ENCODE measurements around the gene ATIC. TPM values are rescaled to one million over a fixed set of nuclear protein-coding genes. Genes with fewer than 3 reads are reported as not detected.

Gene ATIC
- total and polyA plus RNA-seq, 2 of the 8 experiments (the other 6 are each of a cell fraction or from before 2014, with no cell fraction given) = 139 to 319 TPM

DNA sequence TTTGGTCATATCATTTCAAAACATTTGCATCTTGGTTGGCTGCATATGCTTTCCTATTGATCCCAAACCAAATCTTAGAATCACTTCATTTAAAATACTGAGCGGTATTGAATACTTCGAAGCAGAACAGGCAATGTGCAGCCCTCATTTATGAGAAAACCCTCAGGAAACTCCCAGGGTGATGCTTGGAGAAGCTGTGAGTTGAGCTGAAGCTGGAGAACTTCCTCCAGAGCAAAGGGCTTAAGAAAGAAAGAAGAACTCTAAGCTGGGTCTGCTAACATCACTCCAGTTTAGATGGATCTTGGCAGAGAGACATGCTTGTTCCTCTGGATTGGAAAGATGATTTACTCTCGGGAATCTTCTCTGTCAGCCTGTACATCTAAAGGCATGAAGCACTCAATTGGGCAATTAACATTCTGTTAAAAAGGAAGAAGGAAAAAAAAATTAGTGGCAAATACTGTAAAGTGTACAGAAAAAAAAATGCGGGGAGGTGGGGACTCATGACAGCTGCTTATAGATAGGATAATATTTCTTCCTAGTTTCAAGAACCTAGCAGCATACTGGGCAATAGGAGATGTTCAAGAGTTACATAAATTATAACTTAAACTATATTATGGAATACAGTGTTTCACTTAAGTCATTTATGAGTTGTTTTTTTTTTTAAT is 49.5 kb downstream of the ATIC start:
- H3K79me2 ChIP-seq (ENCODE audit: control insufficient read depth in 1 of 2, insufficient read depth in 2 of 2, low read length in 2 of 2) = no peaks in the 10 kb centered on the region
- H3K27me3 ChIP-seq (replicated peaks in 1 of 4; ENCODE audit: control insufficient read depth in 3 of 4, extremely low read depth in 1 of 4, insufficient read depth in 3 of 4, low read length in 3 of 4) = no peaks in the 10 kb centered on the region
- TF ChIP-seq, protein P1, sequence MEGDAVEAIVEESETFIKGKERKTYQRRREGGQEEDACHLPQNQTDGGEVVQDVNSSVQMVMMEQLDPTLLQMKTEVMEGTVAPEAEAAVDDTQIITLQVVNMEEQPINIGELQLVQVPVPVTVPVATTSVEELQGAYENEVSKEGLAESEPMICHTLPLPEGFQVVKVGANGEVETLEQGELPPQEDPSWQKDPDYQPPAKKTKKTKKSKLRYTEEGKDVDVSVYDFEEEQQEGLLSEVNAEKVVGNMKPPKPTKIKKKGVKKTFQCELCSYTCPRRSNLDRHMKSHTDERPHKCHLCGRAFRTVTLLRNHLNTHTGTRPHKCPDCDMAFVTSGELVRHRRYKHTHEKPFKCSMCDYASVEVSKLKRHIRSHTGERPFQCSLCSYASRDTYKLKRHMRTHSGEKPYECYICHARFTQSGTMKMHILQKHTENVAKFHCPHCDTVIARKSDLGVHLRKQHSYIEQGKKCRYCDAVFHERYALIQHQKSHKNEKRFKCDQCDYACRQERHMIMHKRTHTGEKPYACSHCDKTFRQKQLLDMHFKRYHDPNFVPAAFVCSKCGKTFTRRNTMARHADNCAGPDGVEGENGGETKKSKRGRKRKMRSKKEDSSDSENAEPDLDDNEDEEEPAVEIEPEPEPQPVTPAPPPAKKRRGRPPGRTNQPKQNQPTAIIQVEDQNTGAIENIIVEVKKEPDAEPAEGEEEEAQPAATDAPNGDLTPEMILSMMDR (IDR thresholded peaks at IDR 0.05; ENCODE audit: control extremely low read depth in 1 of 3, insufficient read depth in 1 of 3, low read depth in 1 of 3, low read length in 3 of 3) = no peak
- TF ChIP-seq TAF1 (IDR thresholded peaks at IDR 0.05; ENCODE audit: low read depth, low read length) = no peak
- no peak for TF ChIP-seq KDM5A (IDR thresholded peaks at IDR 0.05; ENCODE audit: low read length)
- no peak for TF ChIP-seq NANOG (IDR thresholded peaks at IDR 0.05; ENCODE audit: insufficient read depth, low read depth, low read length, poor library complexity, severe bottlenecking)
- TF ChIP-seq CBX8 (IDR thresholded peaks at IDR 0.05; ENCODE audit: borderline replicate concordance, low read depth, low read length) = no peak
- TF ChIP-seq SP1 (IDR thresholded peaks at IDR 0.05; ENCODE audit: low read depth, low read length) = no peak
- no peak for TF ChIP-seq POLR2AphosphoS5 (IDR thresholded peaks at IDR 0.05; ENCODE audit: low read depth, low read length)
- TF ChIP-seq YY1 (IDR thresholded peaks at IDR 0.05; ENCODE audit: low read depth, low read length) = no peak
- TF ChIP-seq JUND (IDR thresholded peaks at IDR 0.05; ENCODE audit: low read length) = no peak
- no peak for TF ChIP-seq SAP30 (IDR thresholded peaks at IDR 0.05; ENCODE audit: insufficient read depth, insufficient replicate concordance, low read length)
- no peak overlapping the region for H3K14ac ChIP-seq (ENCODE audit: insufficient read length)
- no peak overlapping the region for H3K27ac ChIP-seq (ENCODE audit: low read depth, low read length)
- peaks cover 0 to 1% of the 10 kb centered on the region in 2 experiments for H4K20me1 ChIP-seq (replicated peaks in 1 of 2; ENCODE audit: control insufficient read depth in 1 of 2, insufficient read depth in 2 of 2, low read length in 2 of 2)
- H3K23me2 ChIP-seq (ENCODE audit: low read depth, low read length) = no peaks in the 10 kb centered on the region
- 87% methylated on average over 4 of the region's 4 CpGs; no CpG with 5 or more reads in 1 of the 2 experiments for WGBS, 2 experiments (ENCODE audit: extremely low coverage in 1 of 2, insufficient coverage in 1 of 2, insufficient read length in 1 of 2, insufficient replicate concordance in 2 of 2, low coverage in 1 of 2, low lambda C conversion rate in 2 of 2, missing lambda C conversion rate in 1 of 2)
- H4K5ac ChIP-seq (ENCODE audit: insufficient read length, low read depth, low read length) = no peak overlapping the region
- H3K4me1 ChIP-seq (replicated peaks in 1 of 4; ENCODE audit: control insufficient read depth in 3 of 4, insufficient read depth in 4 of 4, low read length in 3 of 4) = no peaks in the 10 kb centered on the region
- H2BK120ac ChIP-seq (replicated peaks; ENCODE audit: low read depth, low read length) = no peak overlapping the region
- no peak overlapping the region for H3K18ac ChIP-seq (ENCODE audit: extremely low read depth, low read length)
- H3K9me3 ChIP-seq (ENCODE audit: insufficient read depth in 2 of 2, low read depth in 1 of 2, low read length in 1 of 2) = no peaks in the 10 kb centered on the region
- H3K9ac ChIP-seq (replicated peaks in 1 of 4; ENCODE audit: extremely low read depth in 1 of 4, low read depth in 3 of 4, low read length in 3 of 4) = no peak overlapping the region
- FAIRE-seq = no peak
- ChIA-PET POLR2A (ENCODE audit: partially characterized antibody) (no interaction called here), CTCF (ENCODE audit: partially characterized antibody) (interaction anchor here (0.6 kb wide), 1 partner anchor 22 kb away, joined by 3 read pairs; no protein-coding TSS in a partner anchor)
- H2BK15ac ChIP-seq (ENCODE audit: low read length) = no peak overlapping the region
- no peak overlapping the region for H3K4me3 ChIP-seq (ENCODE audit: extremely low read depth in 1 of 4, insufficient read depth in 2 of 4, low read depth in 3 of 4, low read length in 4 of 4)
- no peak overlapping the region for H3K4me2 ChIP-seq (ENCODE audit: insufficient read depth in 1 of 2, low read depth in 2 of 2, low read length in 2 of 2)
- no peak overlapping the region for H2AK5ac ChIP-seq (ENCODE audit: low read depth, low read length)
- no peak overlapping the region for H2AFZ ChIP-seq (ENCODE audit: low read length)
- no peaks in the 10 kb centered on the region for H3K79me1 ChIP-seq (ENCODE audit: low read depth, low read length)
- H3K56ac ChIP-seq (replicated peaks; ENCODE audit: insufficient read length, low read depth, low read length) = no peak overlapping the region
- H3K4ac ChIP-seq (replicated peaks; ENCODE audit: insufficient read length, low read depth, low read length) = no peak overlapping the region
- peaks cover 0 to 48% (median 9%) of the 10 kb centered on the region in 4 experiments; a peak in 6 of 8 replicates for H3K36me3 ChIP-seq (ENCODE audit: control insufficient read depth in 2 of 4, insufficient read depth in 4 of 4, low read length in 3 of 4)
- H4K91ac ChIP-seq (replicated peaks; ENCODE audit: insufficient read length, low read length) = no peak overlapping the region
- H2BK12ac ChIP-seq (ENCODE audit: low read depth, low read length) = no peak overlapping the region
- H4K8ac ChIP-seq (ENCODE audit: extremely low read depth, insufficient read depth, low read length) = no peak overlapping the region
- no peak overlapping the region for H2BK5ac ChIP-seq (ENCODE audit: low read depth, low read length)
- no peak overlapping the region for H3K23ac ChIP-seq (ENCODE audit: insufficient read length)
- no peak for DNase-seq (ENCODE audit: low read depth in 1 of 2, low spot score in 2 of 2)
- H2BK20ac ChIP-seq (ENCODE audit: low read length) = no peak overlapping the region
